Neural crest cell (in vitro differentiated cells): ENCODE measurements around the gene PRKCB. TPM values are rescaled to one million over a fixed set of nuclear protein-coding genes. Genes with fewer than 3 reads are reported as not detected.
A peak's percentile ranks its signal among the peaks of the same experiment; 100 is the strongest.
"Not testable (repeated sequence)": the region's sequence is repeated elsewhere in the genome, so short reads cannot be mapped to it uniquely, and the experiment has no call there.

Source experiments
- DNase-seq: peaks from one replicate; pipeline ENCODE4 v3.0.0; 2021; ENCODE audit warnings: low read depth, mixed read lengths, low spot score
- H3K27ac Mint-ChIP-seq: one replicate; pipeline ENCODE4 v1.8.0; 2021; ENCODE audit warnings: mild to moderate bottlenecking, mixed read lengths; ENCODE audit not compliant: unreplicated experiment
- H3K27me3 Mint-ChIP-seq: 2 replicates; pipeline ENCODE4 v1.8.0; 2021; ENCODE audit warnings: low read depth, mild to moderate bottlenecking, mixed read lengths
- H3K36me3 Mint-ChIP-seq: 2 replicates; pipeline ENCODE4 v1.8.0; 2021; ENCODE audit warnings: low read depth, mild to moderate bottlenecking, mixed read lengths
- H3K4me1 Mint-ChIP-seq: 2 replicates; pipeline ENCODE4 v1.8.0; 2021; ENCODE audit warnings: mixed read lengths
- H3K4me3 Mint-ChIP-seq: one replicate; pipeline ENCODE4 v1.8.0; 2021; ENCODE audit warnings: mild to moderate bottlenecking, mixed read lengths
- H3K9me3 Mint-ChIP-seq: 2 replicates; pipeline ENCODE4 v1.8.0; 2021; ENCODE audit warnings: mixed read lengths
- total RNA-seq: library from RNA; stranded (reverse); gene quantifications from 2 replicates; pipeline ENCODE4 v1.2.1, GENCODE V29; 2021
- TF ChIP-seq, protein P1 (sequence below): fragments of 200-600 bp; sonication (generic); conservative IDR thresholded peaks from 2 replicates; pipeline ENCODE4 v1.5.0; 2021; ENCODE audit warnings: antibody characterized with exemption, mild to moderate bottlenecking

Gene PRKCB
- total RNA-seq, 1 donor from 2014 or later, result 0.77 TPM

DNA sequence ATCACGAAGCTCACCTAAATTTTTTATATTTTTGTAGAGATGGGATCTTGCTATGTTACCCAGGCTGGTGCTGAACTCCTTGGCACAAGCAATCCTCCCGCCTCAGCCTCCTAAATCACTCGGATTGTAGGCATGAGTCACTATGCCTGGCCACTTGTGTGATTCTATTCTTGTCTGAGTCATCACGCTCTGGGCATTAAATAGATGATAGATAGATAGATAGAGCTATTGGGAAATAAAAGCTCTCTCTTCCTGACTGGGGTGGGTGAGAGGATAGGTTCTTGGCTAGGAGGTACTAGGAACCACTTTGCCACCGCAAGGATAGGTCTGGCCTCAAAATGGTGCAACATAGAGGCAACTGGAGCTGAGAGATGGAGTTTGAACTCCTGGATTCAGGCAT is 399.0 kb downstream of the PRKCB start:
- H3K27me3 Mint-ChIP-seq, result peaks cover 15% of the 10 kb centered on the region
- no peak overlapping the region for H3K27ac Mint-ChIP-seq
- H3K36me3 Mint-ChIP-seq, result no peaks in the 10 kb centered on the region
- H3K4me1 Mint-ChIP-seq, result no peaks in the 10 kb centered on the region
- no peak for DNase-seq
- TF ChIP-seq, protein P1, sequence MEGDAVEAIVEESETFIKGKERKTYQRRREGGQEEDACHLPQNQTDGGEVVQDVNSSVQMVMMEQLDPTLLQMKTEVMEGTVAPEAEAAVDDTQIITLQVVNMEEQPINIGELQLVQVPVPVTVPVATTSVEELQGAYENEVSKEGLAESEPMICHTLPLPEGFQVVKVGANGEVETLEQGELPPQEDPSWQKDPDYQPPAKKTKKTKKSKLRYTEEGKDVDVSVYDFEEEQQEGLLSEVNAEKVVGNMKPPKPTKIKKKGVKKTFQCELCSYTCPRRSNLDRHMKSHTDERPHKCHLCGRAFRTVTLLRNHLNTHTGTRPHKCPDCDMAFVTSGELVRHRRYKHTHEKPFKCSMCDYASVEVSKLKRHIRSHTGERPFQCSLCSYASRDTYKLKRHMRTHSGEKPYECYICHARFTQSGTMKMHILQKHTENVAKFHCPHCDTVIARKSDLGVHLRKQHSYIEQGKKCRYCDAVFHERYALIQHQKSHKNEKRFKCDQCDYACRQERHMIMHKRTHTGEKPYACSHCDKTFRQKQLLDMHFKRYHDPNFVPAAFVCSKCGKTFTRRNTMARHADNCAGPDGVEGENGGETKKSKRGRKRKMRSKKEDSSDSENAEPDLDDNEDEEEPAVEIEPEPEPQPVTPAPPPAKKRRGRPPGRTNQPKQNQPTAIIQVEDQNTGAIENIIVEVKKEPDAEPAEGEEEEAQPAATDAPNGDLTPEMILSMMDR, result no peak
- peaks cover 5% of the 10 kb centered on the region for H3K9me3 Mint-ChIP-seq
- H3K4me3 Mint-ChIP-seq, result no peak overlapping the region

DNA sequence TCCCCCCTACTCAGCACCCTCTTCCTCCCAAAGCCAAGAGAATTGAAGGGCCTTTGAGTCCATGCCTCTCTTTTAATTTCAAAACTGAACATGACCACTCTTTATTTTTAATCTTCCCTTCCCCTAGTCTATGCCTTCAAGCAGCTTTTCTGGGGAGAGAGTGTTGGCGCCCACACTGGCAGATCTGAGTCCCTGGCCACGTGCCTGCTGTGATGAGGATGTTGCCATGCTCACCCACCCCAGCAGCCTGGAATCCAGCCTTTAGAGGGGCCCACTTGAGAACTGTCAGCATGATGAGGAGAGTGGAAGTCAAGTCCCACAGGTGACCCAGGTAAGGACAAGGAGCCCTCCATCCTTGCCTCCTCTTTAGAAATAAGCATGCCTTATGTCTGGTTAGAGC is 400.0 kb downstream of the PRKCB start:
- Mint-ChIP-seq H3K4me3 (no peak overlapping the region), H3K27me3 (peaks cover 15% of the 10 kb centered on the region), H3K27ac (no peak overlapping the region), H3K4me1 (no peaks in the 10 kb centered on the region), H3K36me3 (no peaks in the 10 kb centered on the region), H3K9me3 (peaks cover 5% of the 10 kb centered on the region)
- TF ChIP-seq, protein P1, result no peak
- DNase-seq, result no peak

DNA sequence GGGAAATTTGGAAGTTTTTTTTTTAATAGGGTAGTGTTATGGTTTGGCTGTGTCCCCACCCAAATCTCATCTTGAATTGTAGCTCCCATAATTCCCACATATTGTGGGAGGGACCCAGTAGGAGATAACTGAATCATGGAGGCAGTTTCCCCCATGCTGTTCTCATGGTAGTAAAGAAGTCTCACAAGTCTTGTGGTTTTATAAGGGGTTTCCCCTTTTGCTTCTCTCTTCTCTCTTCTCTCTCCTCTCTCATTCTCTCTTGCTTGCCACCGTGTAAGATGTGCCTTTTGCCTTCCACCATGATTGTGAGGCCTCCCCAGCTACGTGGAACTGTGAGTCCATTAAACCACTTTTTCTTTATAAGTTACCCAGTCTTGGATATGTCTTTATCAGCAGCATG is 403.1 kb downstream of the PRKCB start:
- DNase-seq, H3K36me3 Mint-ChIP-seq, H3K4me1 Mint-ChIP-seq, H3K4me3 Mint-ChIP-seq, H3K9me3 Mint-ChIP-seq, H3K27ac Mint-ChIP-seq: not testable (repeated sequence)
- H3K27me3 Mint-ChIP-seq, result peaks cover 31% of the 10 kb centered on the region

DNA sequence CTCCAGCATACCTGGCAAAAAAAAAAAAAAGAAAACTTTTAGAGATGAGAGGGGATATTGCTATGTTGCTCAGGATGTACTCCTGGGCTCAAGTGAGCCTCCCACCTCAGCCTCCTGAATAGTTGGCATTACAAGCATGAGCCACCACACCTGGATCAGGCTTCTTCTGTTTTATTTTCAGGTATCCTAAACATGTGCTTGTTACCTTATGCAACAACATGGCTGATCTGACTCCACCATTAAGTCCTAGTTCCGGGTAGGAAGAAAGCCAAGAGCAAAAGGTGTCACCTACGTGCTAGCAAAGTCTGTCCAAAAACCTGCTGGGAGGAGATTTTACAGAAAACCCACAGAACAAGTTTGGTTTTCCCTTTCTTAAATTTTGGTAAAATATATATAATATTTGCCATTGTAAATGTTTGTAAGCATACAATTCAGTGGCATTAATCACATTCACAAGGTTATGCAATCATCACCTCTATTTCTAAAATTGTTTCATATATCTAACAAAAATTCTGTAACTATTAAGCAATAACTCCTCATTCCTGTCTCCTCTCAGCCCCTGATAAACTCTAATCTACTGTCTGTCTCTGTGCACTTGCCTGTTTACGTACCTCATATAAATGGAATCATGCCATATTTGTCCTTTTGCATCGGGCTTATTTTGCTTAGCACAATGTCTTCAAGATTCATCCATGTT is 411.3 kb downstream of the PRKCB start:
- Mint-ChIP-seq H3K27me3 (peaks cover 71% of the 10 kb centered on the region), H3K9me3 (no peaks in the 10 kb centered on the region), H3K27ac (no peak overlapping the region), H3K4me3 (no peak overlapping the region), H3K4me1 (no peaks in the 10 kb centered on the region), H3K36me3 (no peaks in the 10 kb centered on the region)
- no peak for DNase-seq
- TF ChIP-seq, protein P1, result no peak

DNA sequence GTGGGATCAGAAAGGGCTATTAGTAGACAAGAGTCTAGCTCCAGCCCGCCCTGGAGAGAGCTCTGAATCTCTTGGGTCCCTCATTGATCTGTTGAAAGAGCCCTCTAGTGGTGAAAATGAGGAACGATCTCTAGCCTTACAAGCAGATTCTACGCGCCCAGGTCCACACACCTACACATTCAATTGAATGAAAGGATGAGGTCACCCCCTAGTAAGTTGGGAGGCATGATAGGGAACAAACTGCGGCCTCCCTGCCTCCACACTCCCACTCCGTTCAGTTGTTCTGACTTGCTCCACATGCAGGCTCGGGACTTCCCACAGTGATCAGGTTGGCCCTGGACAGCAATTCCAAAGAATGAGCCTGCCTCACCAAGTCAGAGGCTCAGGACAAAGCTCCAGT is 417.4 kb downstream of the PRKCB start:
- Mint-ChIP-seq H3K27ac (no peak overlapping the region), H3K27me3 (peaks cover 84% of the 10 kb centered on the region), H3K4me3 (no peak overlapping the region), H3K9me3 (no peaks in the 10 kb centered on the region), H3K36me3 (no peaks in the 10 kb centered on the region), H3K4me1 (peaks cover 4% of the 10 kb centered on the region)
- TF ChIP-seq, protein P1, result peak; percentile 82
- peak; percentile 25 for DNase-seq

DNA sequence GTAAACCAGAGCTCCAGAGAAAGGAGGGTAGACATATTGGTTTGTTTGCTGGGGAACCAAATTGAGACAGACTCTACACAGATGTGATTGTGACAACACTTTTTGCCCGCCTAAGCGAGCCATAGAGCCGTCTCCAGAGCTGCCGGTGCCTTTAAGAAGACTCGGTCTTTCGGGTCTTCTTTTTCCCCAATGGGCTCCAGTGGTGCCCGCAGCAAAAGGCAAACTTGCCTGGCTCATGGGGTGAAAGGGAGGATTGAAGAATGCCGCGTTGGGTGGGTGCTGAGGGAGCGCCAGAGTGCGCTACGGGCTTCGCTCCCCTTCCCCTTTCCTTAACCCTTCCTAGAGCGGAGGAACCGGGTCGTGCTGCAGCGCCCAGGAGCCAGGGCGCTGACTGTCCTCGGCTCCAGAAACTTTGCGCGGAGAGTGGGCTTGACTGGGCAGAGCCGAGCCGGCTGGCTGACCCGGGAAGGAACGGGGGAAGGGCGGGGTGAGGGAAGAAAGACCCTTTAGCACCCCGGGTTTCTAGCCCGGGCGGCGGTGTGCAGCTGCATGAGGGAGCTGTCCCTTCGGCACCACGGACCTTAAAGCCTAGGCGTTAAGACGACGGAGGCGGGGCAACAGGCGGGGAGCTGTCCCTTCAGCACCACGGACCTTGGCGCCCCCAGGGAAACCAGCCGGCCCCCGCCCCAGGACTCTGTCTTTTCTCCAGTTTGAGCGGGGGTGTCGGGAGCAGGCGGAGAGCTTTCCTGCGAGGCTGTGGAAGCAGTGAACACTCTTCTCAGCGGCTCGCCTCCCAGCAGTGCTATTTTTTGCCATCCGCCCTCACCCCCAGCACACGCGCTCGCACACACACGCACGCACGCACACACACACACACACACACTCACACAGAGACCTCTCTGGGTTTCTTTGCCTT is 419.9 kb downstream of the PRKCB start, which contains the start of gene CACNG3:
CACNG3 (plus strand) TSS at position 880 of the 916 bp plus-strand sequence. CDS start 420 bp downstream, outside the sequence.
- TF ChIP-seq, protein P1, result no peak

More for the DNA sequence above, 419.9 kb downstream of the PRKCB start, which contains the start of gene CACNG3:
- peak; percentile 70 for DNase-seq
- no peak within 1 kb of the TSS for H3K27ac Mint-ChIP-seq
- H3K36me3 Mint-ChIP-seq, result no peaks in the 10 kb centered on the region
- H3K4me1 Mint-ChIP-seq, result peaks cover 4% of the 10 kb centered on the region
- H3K4me3 Mint-ChIP-seq, result no peak within 1 kb of the TSS
- H3K9me3 Mint-ChIP-seq, result no peaks in the 10 kb centered on the region
- peaks cover 91% of the 10 kb centered on the region for H3K27me3 Mint-ChIP-seq
